CD4-positive, alpha-beta T cell treated with Interleukin-15 for 1 hour (primary cell): Measurements from ENCODE around the gene CDY1B.
"Not testable (repeated sequence)": the region's sequence is repeated elsewhere in the genome, so short reads cannot be mapped to it uniquely, and the experiment has no call there.

Source experiments
- DNase-seq: peaks from one replicate; pipeline ENCODE4 v3.0.0-alpha.2; 2020

CDY1B gene

GRCh38 chrY:24047919-24048318 is at the start of gene CDY1B:
Gene CDY1B, minus strand, starts transcription at chrY:24048019. Its CDS starts 331 bp downstream, at chrY:24047688.
- DNase-seq = not testable (repeated sequence)

- not testable (repeated sequence) for DNase-seq
These were observed 1.7 kb upstream of the CDY1B start for GRCh38 chrY:24049525-24049924.

- not testable (repeated sequence) for DNase-seq
These were observed 4.6 kb downstream of the CDY1B start for GRCh38 chrY:24043209-24043608.

- not testable (repeated sequence) for DNase-seq
These were observed 8.7 kb downstream of the CDY1B start for GRCh38 chrY:24039008-24039718.

- not testable (repeated sequence) for DNase-seq
These were observed 21.4 kb downstream of the CDY1B start for GRCh38 chrY:24026212-24027103.
